Measurements from ENCODE around the gene SH3BGRL3.

SH3BGRL3 gene

DNA sequence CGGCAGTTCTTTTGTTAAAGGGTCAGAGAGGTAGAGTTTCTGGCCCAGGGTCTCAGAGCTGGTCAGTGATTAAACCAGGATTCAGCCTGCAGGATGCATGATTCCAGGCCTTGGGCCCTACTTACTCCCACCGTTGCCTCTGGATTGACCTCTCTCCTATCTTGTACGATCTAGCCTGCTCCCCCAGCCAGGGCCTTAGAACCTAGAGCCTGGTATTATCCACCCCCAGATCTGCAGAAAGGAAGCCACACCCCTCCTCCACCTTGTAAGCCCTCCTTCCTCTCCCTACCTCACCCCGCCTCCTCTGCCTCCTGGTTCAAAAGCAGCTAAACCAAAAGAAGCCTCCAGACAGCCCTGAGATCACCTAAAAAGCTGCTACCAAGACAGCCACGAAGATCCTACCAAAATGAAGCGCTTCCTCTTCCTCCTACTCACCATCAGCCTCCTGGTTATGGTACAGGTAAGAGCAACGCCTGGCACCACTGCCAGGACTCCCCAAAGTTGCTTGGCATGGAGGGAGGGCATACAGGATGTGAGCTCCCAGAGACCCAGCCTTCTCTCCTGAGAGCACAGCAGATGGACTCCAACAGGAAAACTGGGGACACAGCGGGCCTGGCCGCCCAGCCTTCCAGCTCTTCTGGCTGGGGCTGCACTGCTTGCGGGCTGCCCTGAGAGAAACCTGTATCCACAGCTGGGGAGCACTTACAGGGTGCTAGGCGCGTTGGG, 37.9 kb downstream of the SH3BGRL3 start, which contains the start of gene CD52:
CD52 (plus strand) TSS at position 347 of the 726 bp plus-strand sequence; CDS start at position 407, 60 bp downstream.
- H3K4me3 ChIP-seq (ENCODE audit: control insufficient read depth, low read depth, low read length), result no peak within 1 kb of the TSS
- TF ChIP-seq, protein P1, sequence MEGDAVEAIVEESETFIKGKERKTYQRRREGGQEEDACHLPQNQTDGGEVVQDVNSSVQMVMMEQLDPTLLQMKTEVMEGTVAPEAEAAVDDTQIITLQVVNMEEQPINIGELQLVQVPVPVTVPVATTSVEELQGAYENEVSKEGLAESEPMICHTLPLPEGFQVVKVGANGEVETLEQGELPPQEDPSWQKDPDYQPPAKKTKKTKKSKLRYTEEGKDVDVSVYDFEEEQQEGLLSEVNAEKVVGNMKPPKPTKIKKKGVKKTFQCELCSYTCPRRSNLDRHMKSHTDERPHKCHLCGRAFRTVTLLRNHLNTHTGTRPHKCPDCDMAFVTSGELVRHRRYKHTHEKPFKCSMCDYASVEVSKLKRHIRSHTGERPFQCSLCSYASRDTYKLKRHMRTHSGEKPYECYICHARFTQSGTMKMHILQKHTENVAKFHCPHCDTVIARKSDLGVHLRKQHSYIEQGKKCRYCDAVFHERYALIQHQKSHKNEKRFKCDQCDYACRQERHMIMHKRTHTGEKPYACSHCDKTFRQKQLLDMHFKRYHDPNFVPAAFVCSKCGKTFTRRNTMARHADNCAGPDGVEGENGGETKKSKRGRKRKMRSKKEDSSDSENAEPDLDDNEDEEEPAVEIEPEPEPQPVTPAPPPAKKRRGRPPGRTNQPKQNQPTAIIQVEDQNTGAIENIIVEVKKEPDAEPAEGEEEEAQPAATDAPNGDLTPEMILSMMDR (IDR thresholded peaks at IDR 0.05; ENCODE audit: control insufficient read depth, insufficient read depth, low read depth, low read length, missing control alignments), result no peak
- no peak for DNase-seq (ENCODE audit: low read depth)

DNA sequence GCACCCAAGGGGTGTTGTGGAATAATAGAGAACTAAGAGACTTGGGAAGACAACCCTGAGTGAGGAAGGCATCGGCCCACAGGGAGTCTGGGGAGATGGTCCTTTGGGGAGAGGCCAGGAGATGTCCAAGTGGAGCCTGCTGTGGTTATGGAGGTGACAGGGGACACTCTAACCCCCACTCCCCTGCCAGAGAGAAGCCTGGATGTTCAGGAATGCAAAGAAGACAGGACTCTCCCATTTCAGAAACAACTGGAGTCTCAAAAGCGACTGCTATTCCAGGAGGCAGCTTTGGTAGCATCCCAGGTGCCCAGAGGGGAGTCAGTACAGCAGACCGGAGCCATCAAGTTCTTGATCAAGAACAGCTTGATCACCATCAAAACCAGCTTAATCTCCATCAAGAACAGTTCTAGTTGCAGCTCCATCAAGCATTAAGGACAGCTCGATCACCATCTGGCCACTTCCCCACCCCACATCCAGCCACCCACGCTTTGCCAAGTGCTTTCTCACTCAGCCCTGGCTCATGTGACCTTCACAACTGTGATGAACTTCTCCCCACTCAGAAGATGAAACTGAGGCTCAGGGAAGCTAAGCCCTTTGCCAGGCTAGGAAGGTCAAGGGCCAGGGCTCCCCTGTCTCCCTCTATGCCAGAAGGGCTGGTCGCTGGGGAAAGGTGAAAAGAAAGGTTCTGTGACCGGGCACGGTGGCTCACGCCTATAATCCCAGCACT, 38.6 kb downstream of the SH3BGRL3 start:
- DNase-seq (ENCODE audit: low read depth), result no peak
- TF ChIP-seq, protein P1 (IDR thresholded peaks at IDR 0.05; ENCODE audit: control insufficient read depth, insufficient read depth, low read depth, low read length, missing control alignments), result no peak
- H3K4me3 ChIP-seq (ENCODE audit: control insufficient read depth, low read depth, low read length), result no peak overlapping the region

DNA sequence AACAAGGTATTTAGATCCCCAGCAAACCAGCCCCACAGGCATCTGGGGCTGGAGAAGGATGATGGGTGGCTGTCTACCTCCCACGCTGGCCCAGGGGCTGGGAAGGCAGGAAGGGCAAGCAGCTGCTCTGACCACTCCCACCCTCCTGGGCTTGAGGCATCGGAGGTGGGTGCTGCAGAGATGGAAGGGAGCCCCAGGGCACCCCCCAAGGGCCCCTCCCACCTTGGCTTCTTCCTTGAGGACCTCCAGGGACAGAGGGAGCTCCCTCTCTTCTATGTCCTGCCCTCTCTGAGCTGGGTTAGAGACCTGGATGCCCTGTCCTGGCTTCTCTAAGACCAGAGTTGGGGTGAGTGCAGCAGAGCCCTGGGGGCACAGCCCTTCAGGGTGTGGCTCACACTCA, 41.0 kb downstream of the SH3BGRL3 start:
- TF ChIP-seq, protein P1 (IDR thresholded peaks at IDR 0.05; ENCODE audit: control insufficient read depth, insufficient read depth, low read depth, low read length, missing control alignments), result no peak
- no peak for DNase-seq (ENCODE audit: low read depth)
- no peak overlapping the region for H3K4me3 ChIP-seq (ENCODE audit: control insufficient read depth, low read depth, low read length)

DNA sequence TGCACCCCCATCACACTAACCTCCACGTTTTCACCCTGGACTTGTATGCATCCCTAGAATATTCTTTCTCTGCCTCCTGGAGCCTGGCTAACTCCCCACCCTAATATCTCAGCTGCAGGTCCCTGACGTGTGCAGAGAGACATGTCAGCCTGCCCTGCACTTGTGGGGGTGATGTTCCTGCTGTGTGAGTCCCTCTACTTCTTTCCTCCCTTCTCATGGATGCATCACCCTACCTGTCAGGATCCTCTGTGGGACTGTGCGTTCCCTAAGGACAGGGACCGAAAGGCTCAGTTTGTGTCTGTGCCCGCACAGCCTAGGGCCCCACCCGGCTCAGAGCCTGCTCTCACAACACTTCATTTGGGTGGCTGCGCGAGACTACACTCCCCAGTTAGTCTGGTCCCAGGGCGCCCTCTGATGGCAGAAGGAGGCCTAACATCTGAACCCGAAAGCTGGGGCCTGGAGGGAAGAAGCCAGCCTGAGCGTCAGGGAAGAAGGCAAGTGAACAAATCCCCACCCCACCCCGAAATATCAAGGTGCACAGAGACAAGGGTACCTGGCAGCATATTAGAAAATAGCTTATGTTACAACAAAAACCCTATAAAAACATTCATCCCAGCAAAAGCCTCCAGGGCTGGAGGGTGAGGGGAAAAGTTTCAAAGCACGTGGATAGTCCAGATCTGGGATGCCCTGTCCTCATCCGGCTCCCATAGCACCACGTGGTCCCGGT, 41.6 kb downstream of the SH3BGRL3 start:
- H3K4me3 ChIP-seq (ENCODE audit: control insufficient read depth, low read depth, low read length), result no peak overlapping the region
- DNase-seq (ENCODE audit: low read depth), result peak; percentile 43
- TF ChIP-seq, protein P1 (IDR thresholded peaks at IDR 0.05; ENCODE audit: control insufficient read depth, insufficient read depth, low read depth, low read length, missing control alignments), result peak; percentile 93

DNA sequence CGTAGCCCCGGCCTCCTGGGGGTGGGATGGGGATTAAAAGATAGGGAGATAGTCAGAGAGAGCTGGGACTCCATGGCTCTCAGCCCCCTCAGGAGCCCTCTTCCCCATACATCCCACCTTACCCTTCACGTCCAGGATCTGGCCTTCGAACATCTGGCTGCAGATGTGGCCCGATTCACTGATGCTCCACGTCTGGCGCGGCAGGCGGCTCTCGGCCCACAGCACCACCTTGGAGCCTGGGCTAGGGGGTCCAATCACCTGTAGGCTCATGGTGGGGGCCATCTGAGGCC, 42.1 kb downstream of the SH3BGRL3 start:
- no peak for DNase-seq (ENCODE audit: low read depth)
- TF ChIP-seq, protein P1 (IDR thresholded peaks at IDR 0.05; ENCODE audit: control insufficient read depth, insufficient read depth, low read depth, low read length, missing control alignments), result no peak
- no peak overlapping the region for H3K4me3 ChIP-seq (ENCODE audit: control insufficient read depth, low read depth, low read length)

DNA sequence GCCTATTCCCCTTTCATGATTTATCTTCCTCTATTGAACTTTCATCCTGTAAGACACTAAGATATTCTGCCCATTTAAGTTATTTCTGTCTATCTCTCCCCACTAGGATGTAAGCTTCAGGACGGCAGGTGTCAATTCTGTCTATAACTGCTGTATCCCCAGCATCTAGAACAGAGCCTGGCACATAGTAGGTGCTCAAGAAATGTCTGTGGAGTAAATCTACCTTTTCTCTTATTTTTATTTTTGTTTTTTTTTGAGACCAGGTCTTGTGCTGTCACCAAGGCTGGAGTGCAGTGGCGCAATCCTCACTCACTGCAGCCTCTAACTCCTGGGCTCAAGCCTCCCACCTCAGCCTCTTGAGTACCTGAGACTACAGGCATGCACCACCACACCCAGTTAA, 43.5 kb downstream of the SH3BGRL3 start:
- no peak overlapping the region for H3K4me3 ChIP-seq (ENCODE audit: control insufficient read depth, low read depth, low read length)
- TF ChIP-seq, protein P1 (IDR thresholded peaks at IDR 0.05; ENCODE audit: control insufficient read depth, insufficient read depth, low read depth, low read length, missing control alignments), result no peak
- no peak for DNase-seq (ENCODE audit: low read depth)

Data from AG09309 (cell line).